Loucy (cell line): Measurements from ENCODE around the gene SELENOI.
A peak's percentile ranks its signal among the peaks of the same experiment; 100 is the strongest.

Experiments
- H2AFZ ChIP-seq: fragments of 200-600 bp; sonication (generic); 2 replicates; pipeline ENCODE4 v1.6.0; 2016; ENCODE audit warnings: antibody characterized with exemption, mild to moderate bottlenecking, low read length, moderate library complexity
- H3F3A ChIP-seq: fragments of 200-600 bp; 2 replicates; pipeline ENCODE4 v1.6.0; 2016; ENCODE audit warnings: antibody characterized with exemption, low read depth, mild to moderate bottlenecking
- H3K27me3 ChIP-seq: fragments of 200-600 bp; sonication (generic); 2 replicates; pipeline ENCODE4 v1.6.1; 2014; ENCODE audit warnings: low read length, mild to moderate bottlenecking; ENCODE audit not compliant: insufficient read depth, poor library complexity, severe bottlenecking
- H3K36me3 ChIP-seq: fragments of 200-600 bp; sonication (generic); 2 replicates; pipeline ENCODE4 v1.6.1; 2016; ENCODE audit warnings: low read length; ENCODE audit not compliant: insufficient read depth
- H3K4me1 ChIP-seq: fragments of 200-600 bp; sonication (generic); 2 replicates; pipeline ENCODE4 v1.5.1; 2014; ENCODE audit warnings: low read length, mild to moderate bottlenecking; ENCODE audit not compliant: insufficient read depth, poor library complexity, severe bottlenecking
- H3K4me2 ChIP-seq: fragments of 200-600 bp; sonication (generic); 2 replicates; pipeline ENCODE4 v1.6.0; 2014; ENCODE audit warnings: antibody characterized with exemption, low read length, low read depth, mild to moderate bottlenecking; ENCODE audit not compliant: poor library complexity, severe bottlenecking
- H3K4me3 ChIP-seq: fragments of 200-600 bp; sonication (generic); 2 replicates; pipeline ENCODE4 v1.5.1; 2014; ENCODE audit warnings: low read length, mild to moderate bottlenecking, mixed read lengths; ENCODE audit not compliant: poor library complexity, severe bottlenecking
- H3K79me2 ChIP-seq: fragments of 200-600 bp; sonication (generic); 2 replicates; pipeline ENCODE4 v1.6.1; 2014; ENCODE audit warnings: low read length; ENCODE audit not compliant: insufficient read depth
- H3K9ac ChIP-seq: fragments of 200-600 bp; sonication (generic); 2 replicates; pipeline ENCODE4 v1.6.0; 2014; ENCODE audit warnings: mild to moderate bottlenecking, low read depth, low read length, moderate library complexity; ENCODE audit not compliant: poor library complexity, severe bottlenecking
- H3K9me2 ChIP-seq: fragments of 200-600 bp; sonication (generic); replicated peaks from 2 replicates; pipeline ENCODE4 v1.6.1; 2016; ENCODE audit warnings: low read depth, low read length, mixed read lengths
- H3K9me3 ChIP-seq: fragments of 200-600 bp; sonication (generic); 2 replicates; pipeline ENCODE4 v1.6.1; 2014; ENCODE audit warnings: mild to moderate bottlenecking, antibody characterized with exemption, low read length, low read depth; ENCODE audit not compliant: insufficient read depth
- H4K20me1 ChIP-seq: fragments of 200-600 bp; sonication (generic); 2 replicates; pipeline ENCODE4 v1.6.0; 2014; ENCODE audit warnings: antibody characterized with exemption, low read length, mild to moderate bottlenecking; ENCODE audit not compliant: insufficient read depth, poor library complexity, severe bottlenecking
- CTCF ChIP-seq: fragments of 200-600 bp; sonication (generic); conservative IDR thresholded peaks from 2 replicates; pipeline ENCODE4 v1.5.1; 2014; ENCODE audit warnings: mild to moderate bottlenecking, antibody characterized with exemption, low read length
- EZH2phosphoT487 ChIP-seq: fragments of 200-600 bp; IDR thresholded peaks from 2 replicates; pipeline ENCODE4 v1.6.1; 2018; ENCODE audit warnings: antibody characterized with exemption, mild to moderate bottlenecking, moderate library complexity, borderline replicate concordance

Gene SELENOI

GRCh38 chr2:26345545-26346453 lies at the start of gene SELENOI:
Gene SELENOI (plus strand): TSS chr2:26346143. CDS start chr2:26346233, 90 bp downstream.
- no peaks in the 10 kb centered on the region for H3K36me3 ChIP-seq
- peaks cover 45% of the 10 kb centered on the region for H4K20me1 ChIP-seq
- H3F3A ChIP-seq = no peaks in the 10 kb centered on the region
- H3K9me2 ChIP-seq = no peaks in the 10 kb centered on the region
- H3K4me1 ChIP-seq = peaks cover 37% of the 10 kb centered on the region
- H3K4me3 ChIP-seq = peak within 1 kb of the TSS; percentile 91
- peak within 1 kb of the TSS; percentile 91 for H3K9ac ChIP-seq
- H3K9me3 ChIP-seq = no peaks in the 10 kb centered on the region
- H2AFZ ChIP-seq = peak within 1 kb of the TSS; percentile 88
- H3K79me2 ChIP-seq = peaks cover 65% of the 10 kb centered on the region
- TF ChIP-seq CTCF (no peak), EZH2phosphoT487 (no peak)
- H3K4me2 ChIP-seq = peak within 1 kb of the TSS; percentile 91
- H3K27me3 ChIP-seq = no peaks in the 10 kb centered on the region

GRCh38 chr2:26297061-26297460 lies 48.9 kb upstream of the SELENOI start:
- H3K9me2 ChIP-seq = no peaks in the 10 kb centered on the region
- no peaks in the 10 kb centered on the region for H3K36me3 ChIP-seq
- H4K20me1 ChIP-seq = no peaks in the 10 kb centered on the region
- no peaks in the 10 kb centered on the region for H3K9me3 ChIP-seq
- H3F3A ChIP-seq = no peaks in the 10 kb centered on the region
- H3K4me1 ChIP-seq = peaks cover 18% of the 10 kb centered on the region
- H3K27me3 ChIP-seq = no peaks in the 10 kb centered on the region
- H3K4me2 ChIP-seq = no peak overlapping the region
- H3K79me2 ChIP-seq = no peaks in the 10 kb centered on the region
- no peak for TF ChIP-seq EZH2phosphoT487
- no peak for TF ChIP-seq CTCF
- no peak overlapping the region for H3K9ac ChIP-seq
- H3K4me3 ChIP-seq = no peak overlapping the region
- H2AFZ ChIP-seq = no peak overlapping the region

GRCh38 chr2:26298286-26298637 lies 47.7 kb upstream of the SELENOI start:
- no peak for TF ChIP-seq EZH2phosphoT487
- TF ChIP-seq CTCF = no peak
- Histone ChIP-seq H3K79me2 (no peaks in the 10 kb centered on the region), H3K4me1 (peaks cover 18% of the 10 kb centered on the region), H3K27me3 (no peaks in the 10 kb centered on the region), H3K36me3 (no peaks in the 10 kb centered on the region), H2AFZ (0 out of 2 replicates have a peak overlapping the region, but pooled peaks have one; percentile 98), H3K9me3 (no peaks in the 10 kb centered on the region), H3K4me2 (no peak overlapping the region), H3K4me3 (no peak overlapping the region), H4K20me1 (no peaks in the 10 kb centered on the region), H3K9me2 (no peaks in the 10 kb centered on the region), H3K9ac (no peak overlapping the region), H3F3A (no peaks in the 10 kb centered on the region)
